Brain microvascular endothelial cell (primary cell): Measurements from ENCODE around the gene PRELP.

Experiments used
- DNase-seq: peaks from one replicate; pipeline ENCODE4 v3.0.0-alpha.2; 2020
- H3K27ac ChIP-seq: fragments of 250-450 bp; sonication (Bioruptor Pico); 2 replicates; pipeline ENCODE4 v1.5.1; 2020; ENCODE audit warnings: mild to moderate bottlenecking, moderate library complexity
- H3K27me3 ChIP-seq: fragments of 250-450 bp; sonication (Bioruptor Pico); replicated peaks from 2 replicates; pipeline ENCODE4 v1.5.1; 2020; ENCODE audit warnings: mild to moderate bottlenecking
- H3K36me3 ChIP-seq: fragments of 250-450 bp; sonication (Bioruptor Pico); replicated peaks from 2 replicates; pipeline ENCODE4 v1.5.1; 2020; ENCODE audit warnings: mild to moderate bottlenecking
- H3K4me3 ChIP-seq: 2 replicates; pipeline ENCODE4 v1.5.1; 2011; ENCODE audit warnings: low read depth, mild to moderate bottlenecking, control low read depth, low read length, moderate library complexity
- in situ Hi-C: cut with HindIII; loops from 2 replicates; pipeline ENCODE4 v1.10.0; 2017; ENCODE audit warnings: low sequenced_read_pairs, low pct_ligation_motif_present
- TF ChIP-seq, protein P1 (sequence below): IDR thresholded peaks from 2 replicates; pipeline ENCODE4 v1.5.1; 2011; ENCODE audit warnings: low read depth, mild to moderate bottlenecking, moderate library complexity, low read length, control low read depth, inconsistent platforms; ENCODE audit errors: missing control alignments

The PRELP gene

DNA sequence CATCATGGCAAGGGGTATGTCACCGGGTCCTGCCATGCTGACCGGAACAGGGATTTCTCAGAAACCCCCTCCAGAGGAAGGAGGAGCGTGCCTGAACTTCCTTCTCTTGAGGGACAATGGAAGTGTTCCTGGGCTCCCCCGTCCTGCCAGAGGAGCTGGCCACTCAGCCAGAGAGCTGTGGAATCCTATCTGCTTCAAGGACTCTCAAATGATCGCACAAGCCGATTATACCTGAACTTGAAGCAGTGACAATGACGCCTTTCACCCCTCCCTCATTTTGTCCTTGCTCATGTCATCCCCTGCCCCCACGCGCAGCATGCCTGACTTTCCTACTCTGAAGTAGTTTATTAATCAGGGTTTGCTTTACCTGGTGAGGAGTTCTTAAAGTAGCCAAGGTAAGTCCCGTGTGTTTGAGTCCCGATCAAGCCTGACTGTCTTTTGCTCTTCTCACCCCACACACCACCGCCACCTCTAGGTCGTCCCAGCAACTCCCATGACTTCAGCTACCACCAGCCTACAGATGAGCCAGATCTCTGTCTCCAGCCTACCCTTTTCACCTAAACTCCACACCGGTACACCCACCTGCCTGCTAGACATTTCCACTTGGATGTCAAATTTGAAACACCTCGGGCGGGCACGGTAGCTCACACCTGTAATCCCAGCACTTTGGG, 25.0 kb upstream of the PRELP start:
- Histone ChIP-seq H3K4me3 (no peak overlapping the region), H3K27me3 (peaks cover 23% of the 10 kb centered on the region), H3K36me3 (no peaks in the 10 kb centered on the region), H3K27ac (no peak overlapping the region)
- no peak for DNase-seq
- TF ChIP-seq, protein P1, sequence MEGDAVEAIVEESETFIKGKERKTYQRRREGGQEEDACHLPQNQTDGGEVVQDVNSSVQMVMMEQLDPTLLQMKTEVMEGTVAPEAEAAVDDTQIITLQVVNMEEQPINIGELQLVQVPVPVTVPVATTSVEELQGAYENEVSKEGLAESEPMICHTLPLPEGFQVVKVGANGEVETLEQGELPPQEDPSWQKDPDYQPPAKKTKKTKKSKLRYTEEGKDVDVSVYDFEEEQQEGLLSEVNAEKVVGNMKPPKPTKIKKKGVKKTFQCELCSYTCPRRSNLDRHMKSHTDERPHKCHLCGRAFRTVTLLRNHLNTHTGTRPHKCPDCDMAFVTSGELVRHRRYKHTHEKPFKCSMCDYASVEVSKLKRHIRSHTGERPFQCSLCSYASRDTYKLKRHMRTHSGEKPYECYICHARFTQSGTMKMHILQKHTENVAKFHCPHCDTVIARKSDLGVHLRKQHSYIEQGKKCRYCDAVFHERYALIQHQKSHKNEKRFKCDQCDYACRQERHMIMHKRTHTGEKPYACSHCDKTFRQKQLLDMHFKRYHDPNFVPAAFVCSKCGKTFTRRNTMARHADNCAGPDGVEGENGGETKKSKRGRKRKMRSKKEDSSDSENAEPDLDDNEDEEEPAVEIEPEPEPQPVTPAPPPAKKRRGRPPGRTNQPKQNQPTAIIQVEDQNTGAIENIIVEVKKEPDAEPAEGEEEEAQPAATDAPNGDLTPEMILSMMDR: no peak
- in situ Hi-C loops: no loop called here

DNA sequence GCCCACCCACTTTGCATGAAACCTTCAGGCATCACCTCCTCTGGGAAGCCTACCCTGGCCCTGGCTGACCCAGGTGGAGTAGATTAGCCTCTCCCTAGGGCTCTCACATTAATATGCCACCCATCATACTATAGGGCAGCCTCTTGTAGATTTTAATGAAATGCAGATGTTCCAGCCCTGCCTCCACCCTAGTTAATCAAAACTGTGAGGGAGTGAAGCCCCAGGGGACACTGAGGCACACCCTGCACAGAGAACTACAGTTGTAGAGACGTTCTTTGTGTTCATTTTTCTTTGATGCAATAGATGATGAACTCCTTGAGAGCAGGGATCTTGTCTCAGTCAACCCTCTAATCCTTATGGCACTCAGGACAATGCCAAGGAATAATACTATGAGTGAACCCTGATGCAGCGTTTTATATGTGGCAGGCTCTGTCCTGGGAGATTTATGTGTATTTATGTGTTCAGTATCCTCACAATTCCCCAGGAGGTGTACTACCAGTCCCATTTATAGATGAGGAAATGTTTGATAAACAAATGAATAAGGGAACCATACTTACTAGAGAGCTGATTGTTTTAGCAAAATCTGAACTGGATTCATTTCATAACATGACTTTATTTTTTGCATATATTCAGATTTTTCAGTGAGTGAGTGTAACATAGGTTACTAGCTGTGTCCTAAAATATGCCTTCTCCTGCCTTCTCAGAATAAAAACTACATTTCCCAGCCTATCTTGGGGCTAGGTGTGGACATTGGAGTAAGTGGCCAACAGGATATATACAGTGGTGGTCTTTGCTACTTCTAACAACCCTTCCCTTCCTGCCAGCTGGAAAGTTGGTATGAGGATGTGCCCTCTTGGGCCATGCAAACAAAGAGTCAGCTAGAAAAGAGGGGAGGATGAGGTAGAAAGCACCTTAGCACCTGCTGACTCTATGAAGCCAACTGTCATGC, 23.5 kb upstream of the PRELP start:
- in situ Hi-C loops: no loop called here
- H3K27me3 ChIP-seq: peaks cover 23% of the 10 kb centered on the region
- no peak for DNase-seq
- TF ChIP-seq, protein P1: no peak
- no peaks in the 10 kb centered on the region for H3K36me3 ChIP-seq
- no peak overlapping the region for H3K27ac ChIP-seq
- no peak overlapping the region for H3K4me3 ChIP-seq

DNA sequence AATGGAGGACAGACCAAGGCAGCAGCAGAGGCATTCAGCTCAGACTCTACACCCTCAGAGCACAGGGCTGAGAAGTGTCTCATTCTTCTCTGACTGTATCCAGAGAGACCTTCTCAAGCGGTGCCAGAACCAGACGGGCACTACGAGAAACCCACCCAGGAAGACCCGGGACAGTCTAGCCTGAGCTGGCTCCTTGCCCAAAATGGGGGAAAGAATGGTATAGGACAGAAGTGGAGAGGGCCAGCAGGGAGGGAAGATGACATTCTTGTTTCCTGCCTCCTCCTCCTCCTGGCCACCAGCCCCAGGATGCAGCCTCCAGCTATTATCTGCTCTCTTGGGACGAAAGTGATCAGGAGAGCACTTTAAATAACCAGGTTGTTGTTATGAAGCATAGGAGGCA, 22.6 kb upstream of the PRELP start:
- Histone ChIP-seq H3K27me3 (peaks cover 22% of the 10 kb centered on the region), H3K27ac (no peak overlapping the region), H3K36me3 (no peaks in the 10 kb centered on the region), H3K4me3 (no peak overlapping the region)
- TF ChIP-seq, protein P1: no peak
- in situ Hi-C loops: no loop called here
- no peak for DNase-seq

DNA sequence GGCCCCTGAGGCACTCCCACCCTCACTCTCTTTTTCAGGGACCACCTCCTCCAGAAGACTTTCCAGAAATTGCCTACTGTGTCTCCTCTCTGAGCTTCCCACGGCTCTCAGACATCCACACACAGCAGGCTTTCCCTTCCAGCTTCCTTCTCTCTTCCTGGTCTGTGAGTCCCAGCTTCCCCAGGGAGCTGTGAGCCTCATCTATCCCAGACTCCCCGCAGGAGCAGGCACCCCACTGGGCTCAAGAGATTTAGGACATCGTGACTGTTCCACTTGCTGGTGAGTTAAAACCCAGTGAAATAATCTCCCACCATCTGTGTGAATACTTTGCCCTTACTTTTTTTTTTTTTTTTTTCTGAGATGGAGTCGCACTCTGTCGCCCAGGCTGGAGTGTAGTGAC, 22.0 kb upstream of the PRELP start:
- TF ChIP-seq, protein P1: no peak
- in situ Hi-C loops: no loop called here
- H3K27me3 ChIP-seq: peaks cover 16% of the 10 kb centered on the region
- H3K27ac ChIP-seq: no peak overlapping the region
- no peak for DNase-seq
- no peaks in the 10 kb centered on the region for H3K36me3 ChIP-seq
- H3K4me3 ChIP-seq: no peak overlapping the region

DNA sequence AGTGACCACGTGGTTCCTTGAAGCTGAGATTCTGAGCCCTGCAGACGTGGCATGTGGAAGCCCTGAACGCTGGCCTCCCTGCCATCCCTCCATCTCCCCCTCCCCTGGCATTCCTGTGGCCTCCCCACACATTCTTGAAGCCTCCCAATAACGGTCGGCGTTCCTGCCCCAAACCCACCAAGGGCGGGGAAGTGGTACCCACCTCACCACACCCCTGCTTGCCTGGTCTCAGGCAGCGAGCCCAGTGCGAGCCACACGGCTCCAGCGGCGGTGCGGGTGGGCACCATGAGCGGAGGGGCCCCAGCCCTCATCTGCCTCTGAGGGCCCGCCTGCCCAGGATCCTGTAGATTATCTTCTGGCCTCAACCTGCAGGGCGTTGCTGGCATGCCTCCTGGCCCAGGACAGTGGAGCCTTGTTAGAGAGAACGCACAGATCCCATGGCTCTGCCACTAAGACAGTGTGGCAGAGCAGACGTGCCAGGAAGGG, 20.6 kb upstream of the PRELP start:
- Histone ChIP-seq H3K36me3 (no peaks in the 10 kb centered on the region), H3K4me3 (no peak overlapping the region), H3K27me3 (peaks cover 12% of the 10 kb centered on the region), H3K27ac (no peak overlapping the region)
- in situ Hi-C loops: no loop called here
- TF ChIP-seq, protein P1: no peak
- no peak for DNase-seq
